GM19463 (cell line): ENCODE measurements around the gene CPEB4.
A peak's percentile ranks its signal among the peaks of the same experiment; 100 is the strongest.

Experiments used
- ATAC-seq: cut with Tn5 transposase; IDR thresholded peaks from one replicate; pipeline ENCODE4 v1.9.1; 2021; ENCODE audit warnings: mild to moderate bottlenecking, moderate library complexity; ENCODE audit not compliant: unreplicated experiment

CPEB4 gene

GRCh38 chr5:173971681-173972345 is 83.7 kb downstream of the CPEB4 start:
- ATAC-seq: no peak

- ATAC-seq: no peak
Measured at GRCh38 chr5:173972607-173972924, 84.4 kb downstream of the CPEB4 start.

- peak; percentile 68 for ATAC-seq
Measured at GRCh38 chr5:173972925-173973615, 84.9 kb downstream of the CPEB4 start.

GRCh38 chr5:173973616-173973969 is 85.4 kb downstream of the CPEB4 start:
- peak; percentile 12 for ATAC-seq

- ATAC-seq: no peak
Measured at GRCh38 chr5:173974688-173975239, 86.6 kb downstream of the CPEB4 start.

GRCh38 chr5:173981185-173981761 is 93.1 kb downstream of the CPEB4 start:
- no peak for ATAC-seq

- ATAC-seq: no peak
Measured at GRCh38 chr5:173984218-173984617, 96.1 kb downstream of the CPEB4 start.

GRCh38 chr5:173988554-173989431 is 100.6 kb downstream of the CPEB4 start, which contains the start of gene C5orf47:
Gene C5orf47 (plus strand): TSS chr5:173989170. CDS start chr5:173989264, 94 bp downstream.
- no peak for ATAC-seq

- no peak for ATAC-seq
Measured at GRCh38 chr5:173989432-173990082, 101.4 kb downstream of the CPEB4 start.

- ATAC-seq: no peak
Measured at GRCh38 chr5:173997331-173997730, 109.2 kb downstream of the CPEB4 start.

- no peak for ATAC-seq
Measured at GRCh38 chr5:173998531-173998930, 110.4 kb downstream of the CPEB4 start.

GRCh38 chr5:174000076-174000475 is 111.9 kb downstream of the CPEB4 start:
- no peak for ATAC-seq

- ATAC-seq: no peak
Measured at GRCh38 chr5:174003795-174004194, 115.6 kb downstream of the CPEB4 start.

GRCh38 chr5:174008922-174009321 is 120.8 kb downstream of the CPEB4 start:
- ATAC-seq: no peak

GRCh38 chr5:174010365-174010764 is 122.2 kb downstream of the CPEB4 start:
- no peak for ATAC-seq

GRCh38 chr5:174011441-174011840 is 123.3 kb downstream of the CPEB4 start:
- ATAC-seq: no peak
